Measurements from ENCODE around the gene TIMM22.
A peak's percentile ranks its signal among the peaks of the same experiment; 100 is the strongest.
"Not testable (repeated sequence)": the region's sequence is repeated elsewhere in the genome, so short reads cannot be mapped to it uniquely, and the experiment has no call there.

The TIMM22 gene

GRCh38 chr17:980406-981291, 16.3 kb upstream of the TIMM22 start:
- H3K27me3 ChIP-seq (replicated peaks; ENCODE audit: control insufficient read depth, insufficient read depth, low read length, poor library complexity, severe bottlenecking): peaks cover 19% of the 10 kb centered on the region
- H3K27ac ChIP-seq (ENCODE audit: insufficient read depth, low read length, poor library complexity, severe bottlenecking): no peak overlapping the region
- peak overlapping the region; percentile 53 for H3K4me3 ChIP-seq (ENCODE audit: insufficient read depth, low read depth, low read length, poor library complexity, severe bottlenecking)
- no peaks in the 10 kb centered on the region for H3K9me3 ChIP-seq (ENCODE audit: control insufficient read depth, low read length)
- DNase-seq: peak; percentile 66 to 72 (median 69)
- peaks cover 12% of the 10 kb centered on the region for H3K4me1 ChIP-seq (ENCODE audit: control insufficient read depth, insufficient read depth, low read length, poor library complexity, severe bottlenecking)
- H3K36me3 ChIP-seq (ENCODE audit: control insufficient read depth, insufficient read depth, low read length): no peaks in the 10 kb centered on the region

DNA sequence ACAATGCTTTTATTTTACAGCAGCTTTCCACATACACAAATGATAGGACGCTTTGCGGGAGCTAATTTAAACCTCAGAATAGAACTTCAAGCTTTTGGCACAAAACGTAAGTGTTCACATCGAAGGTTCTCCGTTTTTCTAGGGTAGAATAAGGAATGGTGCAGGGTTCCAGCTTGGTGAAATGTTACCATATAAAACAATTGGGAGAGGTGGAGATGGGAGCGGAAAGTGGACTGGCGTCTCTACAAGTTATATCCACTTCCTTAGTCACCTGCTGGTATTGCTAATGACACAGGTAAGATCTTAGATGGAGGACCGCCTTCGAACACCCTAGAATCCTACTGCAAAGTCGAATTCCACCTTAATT, 15.7 kb upstream of the TIMM22 start:
- no peak overlapping the region for H3K27ac ChIP-seq (ENCODE audit: insufficient read depth, low read length, poor library complexity, severe bottlenecking)
- no peak overlapping the region for H3K4me3 ChIP-seq (ENCODE audit: insufficient read depth, low read depth, low read length, poor library complexity, severe bottlenecking)
- DNase-seq: no peak
- H3K36me3 ChIP-seq (ENCODE audit: control insufficient read depth, insufficient read depth, low read length): no peaks in the 10 kb centered on the region
- peaks cover 19% of the 10 kb centered on the region for H3K27me3 ChIP-seq (replicated peaks; ENCODE audit: control insufficient read depth, insufficient read depth, low read length, poor library complexity, severe bottlenecking)
- H3K9me3 ChIP-seq (ENCODE audit: control insufficient read depth, low read length): no peaks in the 10 kb centered on the region
- H3K4me1 ChIP-seq (ENCODE audit: control insufficient read depth, insufficient read depth, low read length, poor library complexity, severe bottlenecking): peaks cover 12% of the 10 kb centered on the region

DNA sequence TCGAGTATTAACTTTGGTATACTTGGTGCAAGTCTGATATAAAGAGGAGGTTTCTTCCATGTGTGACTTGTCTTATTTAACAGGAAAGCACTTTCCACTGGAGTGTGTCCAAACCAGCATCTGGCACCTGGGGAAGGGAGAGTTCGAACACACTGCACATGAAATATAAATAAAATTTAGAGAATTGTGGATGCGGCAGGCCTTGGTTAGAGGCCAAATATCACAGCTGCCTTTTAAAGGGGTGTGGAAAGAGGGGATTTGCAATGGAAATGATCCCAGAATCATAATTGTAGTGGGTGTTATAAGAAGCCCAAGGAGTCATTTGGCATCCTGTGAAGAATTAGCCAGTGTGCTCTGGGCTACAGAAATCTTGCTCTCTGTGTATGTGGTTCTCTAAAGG, 13.0 kb upstream of the TIMM22 start:
- H3K4me1 ChIP-seq (ENCODE audit: control insufficient read depth, insufficient read depth, low read length, poor library complexity, severe bottlenecking): peaks cover 5% of the 10 kb centered on the region
- H3K9me3 ChIP-seq (ENCODE audit: control insufficient read depth, low read length): no peaks in the 10 kb centered on the region
- H3K36me3 ChIP-seq (ENCODE audit: control insufficient read depth, insufficient read depth, low read length): no peaks in the 10 kb centered on the region
- no peak overlapping the region for H3K27ac ChIP-seq (ENCODE audit: insufficient read depth, low read length, poor library complexity, severe bottlenecking)
- no peaks in the 10 kb centered on the region for H3K27me3 ChIP-seq (replicated peaks; ENCODE audit: control insufficient read depth, insufficient read depth, low read length, poor library complexity, severe bottlenecking)
- H3K4me3 ChIP-seq (ENCODE audit: insufficient read depth, low read depth, low read length, poor library complexity, severe bottlenecking): no peak overlapping the region
- DNase-seq: no peak

- H3K36me3 ChIP-seq (ENCODE audit: control insufficient read depth, insufficient read depth, low read length): no peaks in the 10 kb centered on the region
- H3K4me1 ChIP-seq (ENCODE audit: control insufficient read depth, insufficient read depth, low read length, poor library complexity, severe bottlenecking): no peaks in the 10 kb centered on the region
- H3K27me3 ChIP-seq (replicated peaks; ENCODE audit: control insufficient read depth, insufficient read depth, low read length, poor library complexity, severe bottlenecking): no peaks in the 10 kb centered on the region
- H3K4me3 ChIP-seq (ENCODE audit: insufficient read depth, low read depth, low read length, poor library complexity, severe bottlenecking): no peak overlapping the region
- H3K27ac ChIP-seq (ENCODE audit: insufficient read depth, low read length, poor library complexity, severe bottlenecking): no peak overlapping the region
- no peak for DNase-seq
- no peaks in the 10 kb centered on the region for H3K9me3 ChIP-seq (ENCODE audit: control insufficient read depth, low read length)
These were observed 10.5 kb upstream of the TIMM22 start for GRCh38 chr17:986322-986929.

DNA sequence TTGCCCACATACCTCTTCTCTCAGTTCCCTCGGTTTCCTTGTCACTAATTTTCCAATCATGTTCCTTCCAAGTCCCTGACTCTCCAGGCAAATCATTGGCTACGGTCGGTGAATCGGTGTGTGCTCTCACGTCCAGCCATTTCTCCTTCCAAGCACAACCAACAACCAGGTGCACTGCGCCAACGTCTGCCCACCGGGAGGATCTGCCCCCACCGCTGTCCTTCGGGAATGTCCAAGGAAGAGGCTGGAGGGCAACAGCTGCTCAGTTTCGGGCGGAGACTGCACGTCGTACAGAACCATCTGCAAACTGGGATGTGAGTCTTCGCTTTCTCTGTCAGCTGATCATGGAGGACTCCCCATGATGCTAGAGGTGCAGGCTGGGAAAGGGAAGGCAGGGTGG, 9.0 kb upstream of the TIMM22 start:
- peaks cover 3% of the 10 kb centered on the region for H3K9me3 ChIP-seq (ENCODE audit: control insufficient read depth, low read length)
- no peaks in the 10 kb centered on the region for H3K36me3 ChIP-seq (ENCODE audit: control insufficient read depth, insufficient read depth, low read length)
- DNase-seq: no peak

DNA sequence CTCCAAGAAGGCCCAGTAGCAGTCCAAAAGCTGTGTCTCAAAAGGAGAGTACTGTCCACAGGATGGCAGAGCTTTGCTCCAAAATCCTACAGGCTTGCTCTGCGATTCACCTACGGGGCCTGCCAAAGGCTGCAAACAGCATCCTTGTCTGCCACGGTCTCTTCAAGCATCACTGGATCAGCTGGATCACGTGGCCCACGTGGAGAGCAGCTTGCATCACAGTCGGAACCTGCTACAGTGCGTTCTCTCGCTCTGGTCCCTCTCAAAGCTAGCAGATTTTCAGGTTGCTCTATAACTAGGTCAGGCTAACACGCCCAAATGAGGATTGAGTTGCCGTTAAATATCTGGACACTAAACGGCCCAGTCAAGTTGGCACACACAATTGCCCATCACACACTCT, 8.4 kb upstream of the TIMM22 start:
- Histone ChIP-seq H3K27me3 (replicated peaks; ENCODE audit: control insufficient read depth, insufficient read depth, low read length, poor library complexity, severe bottlenecking) (no peaks in the 10 kb centered on the region), H3K4me1 (ENCODE audit: control insufficient read depth, insufficient read depth, low read length, poor library complexity, severe bottlenecking) (no peaks in the 10 kb centered on the region)
- DNase-seq: no peak

More for the DNA sequence above, 9.0 kb upstream of the TIMM22 start:
- Histone ChIP-seq H3K27ac (ENCODE audit: insufficient read depth, low read length, poor library complexity, severe bottlenecking) (no peak overlapping the region), H3K4me1 (ENCODE audit: control insufficient read depth, insufficient read depth, low read length, poor library complexity, severe bottlenecking) (no peaks in the 10 kb centered on the region), H3K4me3 (ENCODE audit: insufficient read depth, low read depth, low read length, poor library complexity, severe bottlenecking) (no peak overlapping the region), H3K27me3 (replicated peaks; ENCODE audit: control insufficient read depth, insufficient read depth, low read length, poor library complexity, severe bottlenecking) (no peaks in the 10 kb centered on the region)

GRCh38 chr17:992933-993332, 4.0 kb upstream of the TIMM22 start:
- peaks cover 6% of the 10 kb centered on the region for H3K9me3 ChIP-seq (ENCODE audit: control insufficient read depth, low read length)

More for the DNA sequence above, 8.4 kb upstream of the TIMM22 start:
- no peak overlapping the region for H3K27ac ChIP-seq (ENCODE audit: insufficient read depth, low read length, poor library complexity, severe bottlenecking)
- H3K9me3 ChIP-seq (ENCODE audit: control insufficient read depth, low read length): peaks cover 6% of the 10 kb centered on the region
- H3K4me3 ChIP-seq (ENCODE audit: insufficient read depth, low read depth, low read length, poor library complexity, severe bottlenecking): no peak overlapping the region
- H3K36me3 ChIP-seq (ENCODE audit: control insufficient read depth, insufficient read depth, low read length): no peaks in the 10 kb centered on the region

DNA sequence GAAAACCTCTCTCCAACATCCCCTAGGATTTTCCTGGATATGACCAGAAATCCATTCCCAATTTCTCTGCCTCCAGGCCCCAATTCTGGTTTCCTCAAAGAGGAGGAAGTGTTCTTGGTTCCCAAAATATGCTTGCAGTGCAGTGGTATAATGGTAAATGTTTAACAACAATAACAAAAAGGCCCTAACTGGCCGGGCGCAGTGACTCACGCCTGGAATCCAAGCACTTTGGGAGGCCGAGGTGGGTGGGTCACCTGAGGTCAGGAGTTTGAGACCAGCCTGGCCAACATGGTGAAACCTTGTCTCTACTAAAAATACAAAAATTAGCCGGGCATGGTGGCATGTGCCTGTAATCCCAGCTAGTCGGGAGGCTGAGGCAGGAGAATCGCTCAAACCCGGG, 1.6 kb upstream of the TIMM22 start:
- H3K27ac ChIP-seq (ENCODE audit: insufficient read depth, low read length, poor library complexity, severe bottlenecking); H3K4me1 ChIP-seq (ENCODE audit: control insufficient read depth, insufficient read depth, low read length, poor library complexity, severe bottlenecking); H3K27me3 ChIP-seq (replicated peaks; ENCODE audit: control insufficient read depth, insufficient read depth, low read length, poor library complexity, severe bottlenecking); H3K9me3 ChIP-seq (ENCODE audit: control insufficient read depth, low read length); DNase-seq; H3K4me3 ChIP-seq (ENCODE audit: insufficient read depth, low read depth, low read length, poor library complexity, severe bottlenecking); H3K36me3 ChIP-seq (ENCODE audit: control insufficient read depth, insufficient read depth, low read length): not testable (repeated sequence)

More at GRCh38 chr17:992933-993332, 4.0 kb upstream of the TIMM22 start:
- no peak for DNase-seq
- Histone ChIP-seq H3K27ac (ENCODE audit: insufficient read depth, low read length, poor library complexity, severe bottlenecking) (no peak overlapping the region), H3K4me1 (ENCODE audit: control insufficient read depth, insufficient read depth, low read length, poor library complexity, severe bottlenecking) (peaks cover 3% of the 10 kb centered on the region), H3K4me3 (ENCODE audit: insufficient read depth, low read depth, low read length, poor library complexity, severe bottlenecking) (no peak overlapping the region), H3K27me3 (replicated peaks; ENCODE audit: control insufficient read depth, insufficient read depth, low read length, poor library complexity, severe bottlenecking) (no peaks in the 10 kb centered on the region), H3K36me3 (ENCODE audit: control insufficient read depth, insufficient read depth, low read length) (no peaks in the 10 kb centered on the region)

- DNase-seq: no peak
- H3K4me1 ChIP-seq (ENCODE audit: control insufficient read depth, insufficient read depth, low read length, poor library complexity, severe bottlenecking): peaks cover 6% of the 10 kb centered on the region
- peaks cover 1% of the 10 kb centered on the region for H3K9me3 ChIP-seq (ENCODE audit: control insufficient read depth, low read length)
- H3K36me3 ChIP-seq (ENCODE audit: control insufficient read depth, insufficient read depth, low read length): peaks cover 31% of the 10 kb centered on the region
- H3K27ac ChIP-seq (ENCODE audit: insufficient read depth, low read length, poor library complexity, severe bottlenecking): no peak overlapping the region
- H3K4me3 ChIP-seq (ENCODE audit: insufficient read depth, low read depth, low read length, poor library complexity, severe bottlenecking): no peak overlapping the region
- H3K27me3 ChIP-seq (replicated peaks; ENCODE audit: control insufficient read depth, insufficient read depth, low read length, poor library complexity, severe bottlenecking): no peaks in the 10 kb centered on the region
These were observed 1.2 kb downstream of the TIMM22 start for GRCh38 chr17:998111-998510.
